ENCODE data around the gene PTPRG.

DNA sequence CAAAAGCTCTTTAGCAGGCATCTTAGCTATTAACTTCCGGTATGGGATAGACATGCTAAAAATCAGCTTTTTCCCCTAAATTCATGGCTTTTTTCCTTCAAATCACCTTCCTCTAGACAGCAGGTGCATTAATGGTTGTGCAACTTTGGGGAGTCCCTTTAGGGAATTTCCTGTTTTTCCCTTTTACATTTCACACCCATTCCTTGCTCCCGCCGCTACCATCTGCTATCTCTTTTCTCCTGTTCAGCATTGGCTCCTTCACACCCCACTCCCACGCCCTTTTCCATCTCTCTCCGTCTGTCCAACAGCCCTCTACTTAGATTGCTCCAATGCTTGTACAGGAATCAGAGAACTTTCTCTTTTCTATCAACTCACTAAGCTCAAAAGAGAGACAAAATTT lies 768.6 kb downstream of the PTPRG start:
- TF ChIP-seq, protein P1, sequence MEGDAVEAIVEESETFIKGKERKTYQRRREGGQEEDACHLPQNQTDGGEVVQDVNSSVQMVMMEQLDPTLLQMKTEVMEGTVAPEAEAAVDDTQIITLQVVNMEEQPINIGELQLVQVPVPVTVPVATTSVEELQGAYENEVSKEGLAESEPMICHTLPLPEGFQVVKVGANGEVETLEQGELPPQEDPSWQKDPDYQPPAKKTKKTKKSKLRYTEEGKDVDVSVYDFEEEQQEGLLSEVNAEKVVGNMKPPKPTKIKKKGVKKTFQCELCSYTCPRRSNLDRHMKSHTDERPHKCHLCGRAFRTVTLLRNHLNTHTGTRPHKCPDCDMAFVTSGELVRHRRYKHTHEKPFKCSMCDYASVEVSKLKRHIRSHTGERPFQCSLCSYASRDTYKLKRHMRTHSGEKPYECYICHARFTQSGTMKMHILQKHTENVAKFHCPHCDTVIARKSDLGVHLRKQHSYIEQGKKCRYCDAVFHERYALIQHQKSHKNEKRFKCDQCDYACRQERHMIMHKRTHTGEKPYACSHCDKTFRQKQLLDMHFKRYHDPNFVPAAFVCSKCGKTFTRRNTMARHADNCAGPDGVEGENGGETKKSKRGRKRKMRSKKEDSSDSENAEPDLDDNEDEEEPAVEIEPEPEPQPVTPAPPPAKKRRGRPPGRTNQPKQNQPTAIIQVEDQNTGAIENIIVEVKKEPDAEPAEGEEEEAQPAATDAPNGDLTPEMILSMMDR (IDR thresholded peaks at IDR 0.05), result no peak
- no peak for TF ChIP-seq POLR2A (IDR thresholded peaks at IDR 0.05)

Data from body of pancreas (tissue), 4 donors.